OCI-LY7 (cell line): Measurements from ENCODE around the gene ZNF565. TPM values are rescaled to one million over a fixed set of nuclear protein-coding genes. Genes with fewer than 3 reads are reported as not detected.
A peak's percentile ranks its signal among the peaks of the same experiment; 100 is the strongest.

ENCODE experiments used
- BruUV-seq: library from RNA; stranded (reverse); fragments of 400-500 nt; replicated peaks from 2 replicates; lab custom pipeline; 2021; lab: Mats Ljungman, UMichigan
- CTCF ChIA-PET: fragments of 300-600 bp; sonication (Branson Sonifier 250); formaldehyde crosslinking; loops from one replicate; lab custom pipeline; 2022; ENCODE audit warnings: antibody characterized with exemption; ENCODE audit not compliant: unreplicated experiment; lab: Charles Lee
- POLR2A ChIA-PET: fragments of 300-600 bp; sonication (Branson Sonifier 250); formaldehyde crosslinking; loops from one replicate; lab custom pipeline; 2022; ENCODE audit warnings: antibody characterized with exemption; lab: Charles Lee
- DNase-seq: peaks from one replicate; pipeline ENCODE4 v3.0.0-alpha.2; 2015; ENCODE audit warnings: low spot score
- H2AFZ ChIP-seq: fragments of 200-600 bp; sonication (generic), shearing (Covaris generic); 2 replicates; pipeline ENCODE4 v1.6.1; 2014; ENCODE audit warnings: mild to moderate bottlenecking, antibody characterized with exemption, low read length, moderate library complexity
- H3K27ac ChIP-seq: fragments of 200-600 bp; sonication (generic); 2 replicates; pipeline ENCODE4 v1.5.1; 2014; ENCODE audit warnings: mixed run types, low read depth, mild to moderate bottlenecking, moderate library complexity, low read length, inconsistent platforms; ENCODE audit not compliant: poor library complexity, severe bottlenecking
- H3K36me3 ChIP-seq: fragments of 200-600 bp; sonication (generic); 2 replicates; pipeline ENCODE4 v1.6.1; 2014; ENCODE audit warnings: mild to moderate bottlenecking, antibody characterized with exemption, low read length, moderate library complexity, mixed read lengths; ENCODE audit not compliant: insufficient read depth
- H3K4me1 ChIP-seq: fragments of 200-600 bp; sonication (generic); 2 replicates; pipeline ENCODE4 v1.5.1; 2014; ENCODE audit warnings: mild to moderate bottlenecking, low read length; ENCODE audit not compliant: insufficient read depth, poor library complexity, severe bottlenecking
- H3K4me2 ChIP-seq: fragments of 200-600 bp; sonication (generic); 2 replicates; pipeline ENCODE4 v1.6.1; 2014; ENCODE audit warnings: mild to moderate bottlenecking, low read length
- H3K4me3 ChIP-seq: fragments of 200-600 bp; sonication (generic); 2 replicates; pipeline ENCODE4 v1.5.1; 2014; ENCODE audit warnings: mild to moderate bottlenecking, low read depth, low read length; ENCODE audit not compliant: poor library complexity, severe bottlenecking
- H3K79me2 ChIP-seq: fragments of 200-600 bp; sonication (generic); 2 replicates; pipeline ENCODE4 v1.6.1; 2016; ENCODE audit warnings: low read depth, mild to moderate bottlenecking, low read length, moderate library complexity, mixed read lengths; ENCODE audit not compliant: insufficient read depth
- H3K9me2 ChIP-seq: fragments of 200-600 bp; sonication (generic); 2 replicates; pipeline ENCODE4 v1.6.1; 2016; ENCODE audit warnings: mild to moderate bottlenecking, low read length, mixed read lengths; ENCODE audit not compliant: insufficient read depth
- H3K9me3 ChIP-seq: fragments of 200-600 bp; sonication (generic); 2 replicates; pipeline ENCODE4 v1.6.1; 2014; ENCODE audit warnings: mild to moderate bottlenecking, mixed run types, low read length, mixed read lengths
- H4K20me1 ChIP-seq: fragments of 200-600 bp; sonication (generic); 2 replicates; pipeline ENCODE4 v1.6.1; 2014; ENCODE audit warnings: mild to moderate bottlenecking, antibody characterized with exemption, low read length, moderate library complexity, mixed read lengths; ENCODE audit not compliant: insufficient read depth
- CTCF ChIP-seq: fragments of 200-600 bp; sonication (generic); conservative IDR thresholded peaks from 2 replicates; pipeline ENCODE4 v1.5.1; 2014; ENCODE audit warnings: mild to moderate bottlenecking, antibody characterized with exemption, low read length, moderate library complexity, mixed read lengths
- EZH2phosphoT487 ChIP-seq: fragments of 200-600 bp; sonication (generic); IDR thresholded peaks from 2 replicates; pipeline ENCODE4 v1.6.1; 2018; ENCODE audit warnings: low read depth, borderline replicate concordance, mild to moderate bottlenecking, mixed run types, antibody characterized with exemption, low read length, moderate library complexity, mixed read lengths
- intact Hi-C: fragments of 100-400 bp; cut with micrococcal nuclease; formaldehyde crosslinking; loops from one replicate; pipeline ENCODE4 v1.10.0; 2022; ENCODE audit not compliant: unreplicated experiment
- total RNA-seq, 2 experiments: library from RNA; depleted of rRNA in 1 of 2; stranded (reverse); fragments of >200 nt in 1 of 2; shearing (Covaris generic) in 1 of 2; gene quantifications; 2 replicates each; pipeline ENCODE4 v1.2.3, GENCODE V29; 2014 to 2022

ZNF565 gene
- total RNA-seq, 2 experiments from 2014 or later: 2.1 to 3.2 TPM

GRCh38 chr19:36144624-36145023, 69.8 kb downstream of the ZNF565 start:
- BruUV-seq: no TSS peak
- DNase-seq: no peak
- H3K4me2 ChIP-seq: no peak overlapping the region
- no peaks in the 10 kb centered on the region for H4K20me1 ChIP-seq
- POLR2A ChIA-PET: no interaction called here
- no peaks in the 10 kb centered on the region for H3K9me3 ChIP-seq
- intact Hi-C loops: no loop called here
- no peak overlapping the region for H3K27ac ChIP-seq
- H2AFZ ChIP-seq: no peak overlapping the region
- no peaks in the 10 kb centered on the region for H3K9me2 ChIP-seq
- CTCF ChIA-PET: no interaction called here
- peaks cover 18% of the 10 kb centered on the region; the same call in 1 of the 2 replicates for H3K79me2 ChIP-seq
- peaks cover 64% of the 10 kb centered on the region for H3K36me3 ChIP-seq
- H3K4me3 ChIP-seq: no peak overlapping the region
- TF ChIP-seq EZH2phosphoT487 (no peak), CTCF (no peak)
- peaks cover 9% of the 10 kb centered on the region for H3K4me1 ChIP-seq

- ChIA-PET POLR2A (no interaction called here), CTCF (no interaction called here)
- no peak overlapping the region for H2AFZ ChIP-seq
- H3K36me3 ChIP-seq: peaks cover 48% of the 10 kb centered on the region
- H3K9me2 ChIP-seq: no peaks in the 10 kb centered on the region
- intact Hi-C loops: no loop called here
- H3K9me3 ChIP-seq: no peaks in the 10 kb centered on the region
- no peaks in the 10 kb centered on the region for H4K20me1 ChIP-seq
- TF ChIP-seq EZH2phosphoT487 (no peak), CTCF (no peak)
- H3K4me3 ChIP-seq: no peak overlapping the region
- no peak for DNase-seq
- no peak overlapping the region for H3K27ac ChIP-seq
- peaks cover 18% of the 10 kb centered on the region; the same call in 1 of the 2 replicates for H3K79me2 ChIP-seq
- H3K4me2 ChIP-seq: no peak overlapping the region
- BruUV-seq: no TSS peak
- peaks cover 9% of the 10 kb centered on the region for H3K4me1 ChIP-seq
Measured at GRCh38 chr19:36142496-36142895, 72.0 kb downstream of the ZNF565 start.

- TF ChIP-seq CTCF (no peak), EZH2phosphoT487 (no peak)
- Histone ChIP-seq H4K20me1 (no peaks in the 10 kb centered on the region), H3K36me3 (peaks cover 46% of the 10 kb centered on the region), H3K9me2 (no peaks in the 10 kb centered on the region), H3K79me2 (peaks cover 18% of the 10 kb centered on the region; the same call in 1 of the 2 replicates), H3K4me3 (peak overlapping the region; percentile 89), H3K4me2 (peak overlapping the region; percentile 73), H3K4me1 (peaks cover 9% of the 10 kb centered on the region), H3K27ac (no peak overlapping the region), H2AFZ (no peak overlapping the region), H3K9me3 (no peaks in the 10 kb centered on the region)
- CTCF ChIA-PET: no interaction called here
- intact Hi-C loops: no loop called here
- POLR2A ChIA-PET: no interaction called here
- no TSS peak for BruUV-seq
- DNase-seq: no peak
Measured at GRCh38 chr19:36142046-36142445, 72.4 kb downstream of the ZNF565 start.
